HG03520 (cell line): ENCODE measurements around the gene CD300A.

Source experiments
- ATAC-seq: cut with Tn5 transposase; IDR thresholded peaks from one replicate; pipeline ENCODE4 v1.9.1; 2021; ENCODE audit warnings: mild to moderate bottlenecking, moderate library complexity; ENCODE audit not compliant: unreplicated experiment

Gene CD300A

GRCh38 chr17:74466111-74466827 is at the start of gene CD300A:
CD300A (plus strand) TSS chr17:74466634; CDS start chr17:74466704, 70 bp downstream.
- ATAC-seq = no peak

- no peak for ATAC-seq
Observed at GRCh38 chr17:74417178-74418045, 49.0 kb upstream of the CD300A start.

- ATAC-seq = no peak
Observed at GRCh38 chr17:74419928-74420411, 46.5 kb upstream of the CD300A start.

- ATAC-seq = no peak
Observed at GRCh38 chr17:74424117-74424516, 42.3 kb upstream of the CD300A start.

- no peak for ATAC-seq
Observed at GRCh38 chr17:74424657-74425056, 41.8 kb upstream of the CD300A start.

- ATAC-seq = no peak
Observed at GRCh38 chr17:74426551-74427047, 39.8 kb upstream of the CD300A start.

- ATAC-seq = no peak
Observed at GRCh38 chr17:74427048-74427762, 39.2 kb upstream of the CD300A start.

- ATAC-seq = no peak
Observed at GRCh38 chr17:74427763-74428153, 38.7 kb upstream of the CD300A start.

GRCh38 chr17:74429604-74430384 is 36.6 kb upstream of the CD300A start:
- ATAC-seq = no peak

GRCh38 chr17:74430385-74430705 is 36.1 kb upstream of the CD300A start:
- no peak for ATAC-seq

GRCh38 chr17:74430706-74431567 is 35.5 kb upstream of the CD300A start:
- no peak for ATAC-seq

- no peak for ATAC-seq
Observed at GRCh38 chr17:74431568-74432423, 34.6 kb upstream of the CD300A start, which contains the start of gene GPRC5C. GPRC5C (plus strand) TSS chr17:74432088; CDS start chr17:74439777, 7,689 bp downstream.

GRCh38 chr17:74432424-74432690 is 34.1 kb upstream of the CD300A start:
- no peak for ATAC-seq

- no peak for ATAC-seq
Observed at GRCh38 chr17:74432766-74433391, 33.6 kb upstream of the CD300A start.

- ATAC-seq = no peak
Observed at GRCh38 chr17:74433421-74434121, 32.9 kb upstream of the CD300A start.

GRCh38 chr17:74435775-74436359 is 30.6 kb upstream of the CD300A start:
- no peak for ATAC-seq

- no peak for ATAC-seq
Observed at GRCh38 chr17:74437702-74438101, 28.7 kb upstream of the CD300A start.
